Stimulated activated CD4-positive, alpha-beta T cell treated with anti-CD3 and anti-CD28 coated beads, Interleukin-1b, Interleukin-23, amount 100 ng/mL, for 48 hours (primary cell): Measurements from ENCODE around the gene MAP1LC3A.

Experiments used
- DNase-seq: peaks from one replicate; pipeline ENCODE4 v3.0.0-alpha.2; 2020

Gene MAP1LC3A

GRCh38 chr20:34578521-34578920, 20.0 kb downstream of the MAP1LC3A start:
- no peak for DNase-seq

DNA sequence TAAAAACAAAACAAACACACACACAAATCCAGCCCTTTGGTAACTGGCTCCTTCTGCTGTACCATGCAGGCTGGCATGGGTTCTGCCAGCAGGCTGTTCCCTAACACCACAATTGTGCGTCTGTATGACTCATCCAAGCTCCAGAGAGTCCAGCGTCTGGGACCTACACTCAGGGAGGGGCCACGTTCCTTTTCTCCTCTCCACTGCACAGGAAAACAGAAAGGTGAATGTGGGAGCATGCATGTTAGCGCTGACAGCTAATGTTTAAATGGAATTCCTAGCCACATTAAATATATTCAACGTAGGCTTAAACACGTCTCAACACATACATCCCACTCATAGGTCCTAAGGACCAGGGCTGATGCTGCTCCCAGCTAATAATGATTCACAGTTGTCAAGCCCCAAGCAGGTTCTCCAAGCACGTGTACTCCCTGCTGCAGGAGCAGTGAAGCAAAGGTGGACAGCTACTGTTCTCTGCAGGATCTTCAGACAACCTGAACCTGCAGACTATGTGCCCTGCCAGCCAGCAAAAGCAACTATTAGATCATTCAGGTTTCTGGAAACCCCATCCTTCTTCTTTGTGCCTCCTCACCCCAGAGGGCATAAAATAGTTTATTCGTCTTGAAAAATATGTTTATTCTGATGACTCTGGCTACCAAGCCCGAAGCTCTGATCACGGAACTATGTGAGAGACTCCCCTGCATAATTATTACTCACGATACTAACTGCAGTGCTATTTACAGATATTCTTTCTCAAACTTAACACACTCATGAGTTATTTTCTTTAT, 20.9 kb downstream of the MAP1LC3A start:
- DNase-seq = no peak

DNA sequence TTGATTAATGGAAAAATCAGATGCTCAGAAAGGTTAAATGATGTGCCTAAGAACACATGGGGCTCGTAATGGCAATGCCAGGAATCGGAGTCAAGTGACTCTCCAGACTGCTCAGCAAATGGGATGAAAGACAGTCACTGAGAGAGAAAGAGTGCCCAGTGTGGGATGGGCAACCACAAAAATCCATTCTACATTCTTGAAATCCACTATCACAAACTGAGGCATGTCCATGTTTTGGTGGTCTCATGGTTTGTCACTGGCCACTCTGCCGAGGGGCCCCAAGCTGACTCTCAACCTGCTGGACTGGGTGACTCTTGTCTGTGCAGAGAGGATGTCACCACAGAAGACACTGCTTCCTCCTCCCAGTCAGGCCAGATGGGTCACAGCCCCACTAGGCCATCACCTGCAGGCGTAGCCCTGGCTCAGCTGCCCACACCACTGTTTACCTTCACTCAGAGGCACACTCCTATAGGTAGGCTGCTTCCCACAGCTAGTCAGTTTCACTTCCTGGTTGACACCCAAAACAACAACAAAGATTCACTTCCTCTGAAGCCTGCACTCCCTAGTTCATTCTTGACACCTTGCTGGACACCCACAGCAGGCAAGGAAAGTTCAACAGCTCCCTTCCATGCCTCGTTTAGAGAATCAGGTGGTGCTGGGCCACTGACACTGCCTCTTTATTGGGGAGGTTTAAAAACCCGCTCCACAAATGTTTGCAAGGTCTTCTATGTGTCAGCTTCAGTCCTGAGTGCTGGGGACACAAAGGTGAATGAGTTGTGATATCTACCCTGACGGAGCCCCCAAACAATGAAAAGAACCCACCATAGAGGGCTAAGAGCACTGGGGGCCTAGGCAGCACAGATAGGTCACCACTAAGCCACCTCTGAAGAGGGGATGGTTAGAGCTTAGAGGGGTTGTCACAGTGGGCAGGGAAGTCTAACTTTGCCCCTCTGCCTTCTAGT, 21.7 kb downstream of the MAP1LC3A start:
- DNase-seq = no peak

GRCh38 chr20:34581341-34582184, 23.0 kb downstream of the MAP1LC3A start:
- peak; percentile 65 for DNase-seq

DNA sequence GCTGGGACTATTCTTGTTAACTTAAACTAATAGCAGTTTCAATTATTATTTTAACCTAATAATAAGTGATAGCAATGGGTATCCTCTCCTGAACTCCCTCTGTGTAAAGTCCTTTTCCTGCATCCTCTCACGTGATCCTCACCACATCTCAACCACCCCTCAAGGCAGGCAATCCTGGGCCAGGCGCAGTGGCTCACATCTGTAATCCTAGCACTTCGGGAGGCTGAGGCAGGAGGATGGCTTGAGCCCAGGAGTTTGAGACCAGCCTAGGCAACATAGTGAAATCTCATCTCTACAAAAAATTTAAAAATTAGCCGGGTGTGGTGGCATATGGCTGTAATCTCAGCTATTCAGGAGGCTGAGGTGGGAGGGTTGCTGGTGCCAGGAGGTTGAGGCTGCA, 23.7 kb downstream of the MAP1LC3A start:
- DNase-seq = no peak

- no peak for DNase-seq
These were observed 24.4 kb downstream of the MAP1LC3A start for GRCh38 chr20:34582911-34583310.

DNA sequence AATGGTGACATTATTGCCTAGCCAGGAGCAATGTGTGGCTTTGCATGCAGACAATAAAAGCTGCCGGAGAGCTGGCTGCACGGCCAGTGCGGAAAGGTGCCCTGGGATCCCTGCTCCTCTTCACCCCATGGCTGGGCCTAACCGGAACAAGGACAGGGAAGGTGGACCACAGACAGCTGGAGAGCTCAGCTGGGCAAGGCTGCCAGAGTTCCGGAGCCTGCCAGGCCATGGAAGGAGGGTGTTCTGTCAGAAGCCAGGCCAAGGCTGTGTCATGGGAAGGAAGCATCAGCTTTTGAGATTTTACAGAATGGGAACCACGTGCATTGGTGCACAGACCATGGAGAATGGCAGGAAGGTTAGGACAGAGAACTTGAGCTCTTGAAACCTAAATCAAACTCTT, 25.0 kb downstream of the MAP1LC3A start:
- no peak for DNase-seq

DNA sequence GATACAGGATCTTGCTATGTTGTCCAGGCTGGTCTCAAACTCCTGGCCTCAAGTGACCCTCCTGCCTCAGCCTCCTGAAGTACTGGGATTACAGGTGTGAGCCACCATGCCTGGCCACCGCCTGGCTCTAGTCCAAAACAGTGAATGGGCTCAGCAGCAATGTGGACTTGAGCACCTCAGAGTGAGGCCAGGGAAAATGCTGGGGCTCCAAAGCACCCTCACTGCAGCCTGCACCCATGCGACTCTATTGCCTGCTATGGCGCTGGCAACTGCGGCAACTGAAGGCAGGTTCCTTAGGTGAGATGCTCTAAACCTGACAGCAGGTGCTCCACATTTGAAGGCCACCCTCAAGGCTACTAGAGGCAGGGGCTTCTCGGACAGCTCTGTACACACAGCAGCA, 26.5 kb downstream of the MAP1LC3A start:
- no peak for DNase-seq

DNA sequence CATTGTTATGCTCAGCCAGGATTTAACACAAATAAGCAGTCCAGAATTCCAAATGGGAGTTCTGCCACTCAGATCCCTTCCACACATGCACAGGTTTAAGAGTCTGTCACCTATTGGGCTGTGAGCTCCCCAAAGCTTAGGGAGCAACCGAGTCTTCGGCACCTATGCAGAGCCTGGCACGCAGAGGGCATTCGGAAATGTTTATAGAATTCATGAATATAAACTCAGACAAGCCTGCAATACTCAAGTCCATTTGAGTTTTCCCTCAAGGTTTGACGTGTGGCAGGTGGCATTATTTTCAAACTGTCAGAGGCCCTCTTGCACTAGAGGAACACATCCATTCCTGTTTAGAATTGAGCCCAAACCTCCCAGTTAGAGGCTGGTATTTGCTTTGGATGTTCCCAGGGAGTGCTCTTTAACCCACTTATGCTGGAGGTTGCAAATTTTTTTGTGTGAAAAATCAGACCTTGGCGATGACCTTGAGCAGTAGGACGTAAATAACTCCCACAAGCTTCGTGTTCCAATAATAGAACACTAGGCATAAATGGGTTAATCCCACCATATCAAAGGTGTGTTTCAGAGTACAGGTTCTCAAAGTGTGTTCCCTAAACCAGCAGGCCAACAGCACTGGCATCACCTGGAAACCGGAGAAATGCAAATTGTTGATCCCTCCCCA, 28.1 kb downstream of the MAP1LC3A start:
- no peak for DNase-seq

DNA sequence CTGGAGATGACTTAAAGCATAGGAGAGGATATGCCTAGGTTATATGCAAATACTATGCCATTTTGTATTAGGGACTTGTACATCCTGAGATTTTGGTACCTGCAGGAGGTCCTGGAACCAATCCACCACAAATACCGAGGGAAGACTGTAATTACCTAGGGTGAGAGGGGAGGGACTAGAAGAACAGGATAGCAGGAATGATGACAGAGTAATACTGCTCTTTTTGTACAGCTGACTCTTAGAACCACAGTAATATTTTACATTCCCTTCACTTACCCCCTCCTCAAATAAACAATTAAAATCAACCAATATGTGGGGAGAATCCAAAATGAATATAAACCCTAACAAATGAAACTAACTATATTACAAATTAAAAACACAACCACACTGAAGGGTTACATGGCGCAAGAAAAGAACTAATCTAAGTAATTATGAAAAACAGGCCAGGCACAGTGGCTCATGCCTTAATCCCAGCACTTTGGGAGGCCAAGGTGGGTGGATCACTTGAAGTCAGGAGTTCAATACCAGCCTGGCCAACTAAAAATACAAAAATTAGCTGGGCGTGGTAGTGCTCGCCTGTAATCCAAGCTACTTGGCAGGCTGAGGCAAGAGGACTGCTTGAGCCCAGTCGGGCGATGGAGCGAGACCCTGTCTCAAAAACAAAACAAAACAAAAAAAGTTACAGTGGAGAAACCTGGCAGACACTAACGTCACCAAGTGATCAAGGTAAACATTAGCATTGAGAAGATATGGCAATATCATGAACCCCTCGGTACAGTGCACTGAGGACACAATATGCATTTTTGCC, 37.1 kb downstream of the MAP1LC3A start:
- no peak for DNase-seq

DNA sequence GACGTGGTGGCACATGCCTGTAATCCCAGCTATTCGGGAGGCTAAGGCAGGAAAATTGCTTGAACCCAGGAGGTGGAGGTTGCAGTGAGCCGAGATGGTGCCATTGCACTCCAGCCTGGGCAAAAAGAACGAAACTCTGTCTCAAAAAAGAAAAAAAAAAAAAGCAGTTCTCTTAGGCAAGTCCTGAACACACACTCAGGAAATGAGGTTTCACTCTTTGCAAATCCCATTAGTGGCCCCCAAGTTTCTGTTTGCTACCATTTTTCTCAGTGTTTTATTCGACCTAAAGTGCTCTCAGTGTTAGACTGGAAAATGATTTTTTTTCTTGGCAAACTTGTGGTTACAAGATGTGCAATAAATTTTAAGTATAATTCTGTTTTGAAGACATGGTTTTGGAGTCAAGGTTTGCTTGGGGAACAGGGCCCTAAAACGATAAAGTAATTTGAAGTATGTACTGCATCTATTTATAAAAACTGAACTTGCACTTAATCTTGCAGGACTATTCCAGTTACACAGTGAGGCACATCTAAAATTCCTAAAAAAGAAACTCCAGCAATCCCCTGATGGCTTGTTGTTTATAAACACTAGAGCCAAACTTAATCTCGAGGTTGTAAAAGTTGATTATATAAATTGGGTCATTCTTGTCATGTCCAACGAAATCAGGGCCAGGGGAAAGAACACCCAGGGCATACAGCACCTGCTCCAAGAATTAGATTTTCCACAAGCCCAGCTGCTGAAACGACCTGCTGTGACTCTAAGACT, 42.6 kb downstream of the MAP1LC3A start:
- no peak for DNase-seq

- no peak for DNase-seq
These were observed 46.7 kb downstream of the MAP1LC3A start for GRCh38 chr20:34604980-34605788.

DNA sequence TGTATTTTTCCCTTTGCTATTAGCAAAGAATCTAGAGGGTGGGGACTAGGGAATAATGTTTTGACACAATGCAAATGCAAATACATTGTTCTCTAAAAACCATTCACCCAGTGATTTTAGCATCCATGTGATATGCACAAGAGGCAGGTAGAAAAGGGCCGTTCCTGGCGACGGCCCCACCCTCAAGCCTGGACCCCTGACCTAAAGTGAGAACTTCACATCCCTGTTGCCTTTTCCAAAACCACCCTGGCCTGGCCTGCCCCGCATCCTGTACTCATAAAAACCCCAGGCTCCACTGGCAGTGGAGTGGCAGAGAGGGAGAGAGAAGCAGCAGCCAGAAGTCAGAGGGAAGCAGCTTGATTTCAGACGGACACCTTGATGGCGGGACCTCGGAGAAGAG, 48.5 kb downstream of the MAP1LC3A start:
- no peak for DNase-seq
